A549 (cell line): Measurements from ENCODE around the gene CANT1. TPM values are rescaled to one million over a fixed set of nuclear protein-coding genes. Genes with fewer than 3 reads are reported as not detected.

Experiments used
- ATAC-seq, 2 experiments: fragments of 200-7000 bp in 1 of 2; fragments of >200 bp in 1 of 2; cut with Nextera tagmentation in 1 of 2; cut with Tn5 transposase in 1 of 2; 3 replicates each; pipeline versions ENCODE4 v1.8.0 to v1.9.1; 2018 to 2020; ENCODE audit warnings: mild to moderate bottlenecking in 1 of 2, moderate library complexity in 1 of 2
- CTCF ChIA-PET: fragments of 300-600 bp; sonication (Branson Sonifier 250); formaldehyde crosslinking; extraction: SDS; loops from one replicate; lab custom pipeline; 2021; ENCODE audit warnings: antibody characterized with exemption, inconsistent platforms; lab: Yijun Ruan, JAX
- POLR2A ChIA-PET: fragments of 350-600 bp; formaldehyde crosslinking; extraction: SDS; loops from one replicate; lab custom pipeline; 2021; ENCODE audit warnings: antibody characterized with exemption, inconsistent platforms; lab: Yijun Ruan, JAX
- DNase-seq, 2 experiments: peaks; one replicate each; pipeline versions ENCODE4 v3.0.0 to v3.0.0-alpha.2; 2011 to 2016; ENCODE audit warnings: low read depth in 1 of 2, low spot score in 1 of 2
- FAIRE-seq: peaks from 2 replicates; lab custom pipeline; 2011; peaks lifted over from hg19 to GRCh38; lab: Jason Lieb, UNC
- H3K27ac ChIP-seq, 2 experiments: fragments of >200 bp; sonication (Bioruptor Twin); formaldehyde crosslinking; 3 replicates each; pipeline ENCODE4 v1.5.1; 2016 to 2017
- H3K4me1 ChIP-seq: fragments of >200 bp; sonication (Bioruptor Twin); formaldehyde crosslinking; 3 replicates; pipeline ENCODE4 v1.6.1; 2016
- H3K4me2 ChIP-seq: fragments of >200 bp; sonication (Bioruptor Twin); formaldehyde crosslinking; 3 replicates; pipeline ENCODE4 v1.6.1; 2016
- H3K4me3 ChIP-seq: fragments of >200 bp; sonication (Bioruptor Twin); formaldehyde crosslinking; 3 replicates; pipeline ENCODE4 v1.5.1; 2016
- H3K9me3 ChIP-seq: fragments of >200 bp; sonication (Bioruptor Twin); formaldehyde crosslinking; 3 replicates; pipeline ENCODE4 v1.6.1; 2016
- CHD4 ChIP-seq: fragments of 200-600 bp; sonication (generic); IDR thresholded peaks from 2 replicates; pipeline ENCODE4 v1.6.1; 2016; ENCODE audit warnings: antibody characterized with exemption, mild to moderate bottlenecking, borderline replicate concordance
- FOXS1 ChIP-seq: fragments of 250-450 bp; sonication (Bioruptor Pico); IDR thresholded peaks from 2 replicates; pipeline ENCODE4 v1.5.0; 2020; ENCODE audit warnings: mild to moderate bottlenecking, moderate library complexity
- HEYL ChIP-seq: fragments of 250-450 bp; sonication (Bioruptor Pico); IDR thresholded peaks from 2 replicates; pipeline ENCODE4 v1.8.0; 2021; ENCODE audit warnings: mild to moderate bottlenecking, moderate library complexity
- HMGXB4 ChIP-seq: fragments of 250-450 bp; sonication (Bioruptor Pico); IDR thresholded peaks from 2 replicates; pipeline ENCODE4 v1.5.0; 2021; ENCODE audit warnings: mild to moderate bottlenecking, moderate library complexity, borderline replicate concordance
- HOXA7 ChIP-seq: fragments of 250-450 bp; sonication (Bioruptor Pico); IDR thresholded peaks from 2 replicates; pipeline ENCODE4 v1.5.0; 2020; ENCODE audit warnings: mild to moderate bottlenecking, moderate library complexity
- JUN ChIP-seq, 2 experiments: fragments of >200 bp; sonication (Bioruptor Twin); formaldehyde crosslinking; IDR thresholded peaks; 2 replicates in 1 of 2; 3 replicates in 1 of 2; pipeline ENCODE4 v1.6.1; 2016 to 2017
- JUNB ChIP-seq: fragments of >200 bp; sonication (Bioruptor Twin); formaldehyde crosslinking; IDR thresholded peaks from 2 replicates; pipeline ENCODE4 v1.6.1; 2016
- KDM1A ChIP-seq: fragments of 200-600 bp; sonication (generic); IDR thresholded peaks from 2 replicates; pipeline ENCODE4 v1.6.1; 2016; ENCODE audit warnings: low read depth, mild to moderate bottlenecking
- KDM5A ChIP-seq: fragments of 200-600 bp; sonication (generic); IDR thresholded peaks from 2 replicates; pipeline ENCODE4 v1.6.1; 2016; ENCODE audit warnings: antibody characterized with exemption, mild to moderate bottlenecking
- NR3C1 ChIP-seq: fragments of >200 bp; sonication (Bioruptor Twin); formaldehyde crosslinking; IDR thresholded peaks from 3 replicates; pipeline ENCODE4 v1.6.1; 2017
- RAD21 ChIP-seq, 2 experiments: fragments of >200 bp in 1 of 2; sonication (Bioruptor Twin) in 1 of 2; formaldehyde crosslinking in 1 of 2; IDR thresholded peaks in 1 of 2; conservative IDR thresholded peaks in 1 of 2; 2 replicates in 1 of 2; 3 replicates in 1 of 2; pipeline ENCODE4 v1.6.1; 2012 to 2018; ENCODE audit warnings: inconsistent platforms in 1 of 2
- REST ChIP-seq: fragments of 200-600 bp; sonication (generic); IDR thresholded peaks from 2 replicates; pipeline ENCODE4 v1.6.1; 2016; ENCODE audit warnings: antibody characterized with exemption, mild to moderate bottlenecking, moderate library complexity
- SMC3 ChIP-seq: fragments of >200 bp; sonication (Bioruptor Twin); formaldehyde crosslinking; IDR thresholded peaks from 3 replicates; pipeline ENCODE4 v1.6.1; 2018; ENCODE audit warnings: inconsistent platforms
- SREBF2 ChIP-seq: fragments of 450-650 bp; IDR thresholded peaks from 2 replicates; pipeline ENCODE4 v1.6.1; 2014; ENCODE audit warnings: mild to moderate bottlenecking, moderate library complexity
- TP53 ChIP-seq: fragments of 250-450 bp; sonication (Bioruptor Pico); IDR thresholded peaks from 2 replicates; pipeline ENCODE4 v1.5.0; 2021; ENCODE audit warnings: mild to moderate bottlenecking, moderate library complexity
- ZNF302 ChIP-seq: fragments of 250-450 bp; sonication (Bioruptor Pico); IDR thresholded peaks from 2 replicates; pipeline ENCODE4 v1.9.0; 2021; ENCODE audit warnings: inconsistent platforms, mild to moderate bottlenecking, moderate library complexity
- WGBS: methylation state at CpG from one replicate; pipeline ENCODE4 v1.1.6; 2017; ENCODE audit errors: missing lambda C conversion rate; 5-methylcytosine and 5-hydroxymethylcytosine counted together
- polyA plus RNA-seq, 4 experiments: library from polyadenylated mRNA; depleted of rRNA in 3 of 4; stranded (reverse); fragments of >200 nt; fragmentation: RNase III in 1 of 4; extraction: RNeasy Plus Mini Kit Qiagen cat#74134 plus additional on column Dnase treatment in 1 of 4; gene quantifications; 2 replicates in 3 of 4; 3 replicates in 1 of 4; pipeline ENCODE4 v1.2.3, GENCODE V29; 2011 to 2017
- TF ChIP-seq, protein P1 (sequence below): fragments of >200 bp; sonication (Bioruptor Twin); formaldehyde crosslinking; IDR thresholded peaks from 3 replicates; pipeline ENCODE4 v1.5.1; 2016
- TF ChIP-seq, protein P2 (sequence below): fragments of >200 bp; sonication (Bioruptor Twin); formaldehyde crosslinking; IDR thresholded peaks from 2 replicates; pipeline ENCODE4 v1.6.1; 2016
- TF ChIP-seq, protein P3 (sequence below): fragments of 450-650 bp; IDR thresholded peaks from 2 replicates; pipeline ENCODE4 v1.6.1; 2014; ENCODE audit warnings: antibody characterized with exemption

Gene CANT1
- polyA plus RNA-seq, 2 of the 4 experiments (the other 2 are of a cell fraction): 65.5 to 67.6 TPM

DNA sequence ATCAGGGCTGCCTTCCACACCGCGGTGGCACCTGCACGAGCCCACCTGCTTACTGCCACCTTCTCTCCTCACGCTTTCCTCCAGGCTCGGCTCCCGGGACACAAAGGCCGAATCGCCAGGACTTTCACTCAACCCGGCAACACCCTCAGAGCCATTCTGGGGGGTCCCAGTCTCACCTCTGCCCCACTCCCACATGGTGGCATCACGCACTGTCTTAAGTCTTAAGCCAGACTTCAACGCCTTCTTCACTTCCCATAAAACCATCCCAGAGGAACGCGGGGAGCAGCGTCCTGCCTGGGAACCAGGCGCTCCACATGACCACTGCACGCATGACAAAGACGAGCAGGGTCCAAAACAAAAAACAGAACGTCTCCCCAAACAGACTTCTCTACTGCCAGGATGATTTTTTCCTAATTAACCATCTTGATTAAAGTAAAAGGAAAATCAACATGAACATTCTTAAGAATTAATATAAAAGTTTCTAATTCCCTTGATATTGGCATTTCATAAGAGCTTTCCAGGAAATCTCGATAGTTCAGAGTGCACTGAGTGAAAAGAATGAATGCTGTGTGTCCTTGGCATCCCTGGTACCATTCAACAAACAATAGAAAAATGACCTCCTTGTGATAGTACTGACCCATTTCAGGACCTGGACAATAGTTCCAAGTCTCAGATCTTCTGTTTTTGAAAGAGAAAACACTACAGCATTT, 2.6 kb downstream of the CANT1 start:
- POLR2A ChIA-PET: no interaction called here
- Histone ChIP-seq H3K4me2 (0 out of 3 replicates have a peak overlapping the region, but pooled peaks have one; percentile 94), H3K4me1 (peaks cover 31% of the 10 kb centered on the region), H3K27ac (no peak overlapping the region), H3K4me3 (no peak overlapping the region), H3K9me3 (no peaks in the 10 kb centered on the region)
- CTCF ChIA-PET: interaction anchor here (0.9 to 5.6 kb wide), 8 partner anchors 12 to 384 kb away, joined by 3 to 35 read pairs (median 6); no protein-coding TSS in a partner anchor
- WGBS: 92% methylated on average over 19 of the region's 19 CpGs
- DNase-seq (no peak), FAIRE-seq (no peak), ATAC-seq (no peak)
- TF ChIP-seq NR3C1 (no peak), ZNF302 (CRISPR knock-in tag) (no peak)

- Histone ChIP-seq H3K27ac (no peak overlapping the region), H3K4me2 (no peak overlapping the region), H3K9me3 (no peaks in the 10 kb centered on the region), H3K4me3 (no peak overlapping the region), H3K4me1 (peaks cover 31% of the 10 kb centered on the region)
- no peak for FAIRE-seq
- no peak for DNase-seq
- 82% methylated on average over 8 of the region's 8 CpGs for WGBS
- no peak for TF ChIP-seq KDM5A
- TF ChIP-seq CHD4: no peak
- no peak for TF ChIP-seq JUN (IDR thresholded peaks at IDR 0.05)
- TF ChIP-seq HOXA7 (CRISPR knock-in tag): no peak
- no peak for TF ChIP-seq SMC3
- TF ChIP-seq SREBF2: no peak
- TF ChIP-seq, protein P1, sequence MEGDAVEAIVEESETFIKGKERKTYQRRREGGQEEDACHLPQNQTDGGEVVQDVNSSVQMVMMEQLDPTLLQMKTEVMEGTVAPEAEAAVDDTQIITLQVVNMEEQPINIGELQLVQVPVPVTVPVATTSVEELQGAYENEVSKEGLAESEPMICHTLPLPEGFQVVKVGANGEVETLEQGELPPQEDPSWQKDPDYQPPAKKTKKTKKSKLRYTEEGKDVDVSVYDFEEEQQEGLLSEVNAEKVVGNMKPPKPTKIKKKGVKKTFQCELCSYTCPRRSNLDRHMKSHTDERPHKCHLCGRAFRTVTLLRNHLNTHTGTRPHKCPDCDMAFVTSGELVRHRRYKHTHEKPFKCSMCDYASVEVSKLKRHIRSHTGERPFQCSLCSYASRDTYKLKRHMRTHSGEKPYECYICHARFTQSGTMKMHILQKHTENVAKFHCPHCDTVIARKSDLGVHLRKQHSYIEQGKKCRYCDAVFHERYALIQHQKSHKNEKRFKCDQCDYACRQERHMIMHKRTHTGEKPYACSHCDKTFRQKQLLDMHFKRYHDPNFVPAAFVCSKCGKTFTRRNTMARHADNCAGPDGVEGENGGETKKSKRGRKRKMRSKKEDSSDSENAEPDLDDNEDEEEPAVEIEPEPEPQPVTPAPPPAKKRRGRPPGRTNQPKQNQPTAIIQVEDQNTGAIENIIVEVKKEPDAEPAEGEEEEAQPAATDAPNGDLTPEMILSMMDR: no peak
- no peak for TF ChIP-seq RAD21 (conservative IDR thresholded peaks at IDR 0.05 in 1 of 2, IDR thresholded peaks at IDR 0.05 in 1 of 2)
- no peak for TF ChIP-seq HMGXB4 (CRISPR knock-in tag)
- TF ChIP-seq JUNB: no peak
- TF ChIP-seq, protein P2, sequence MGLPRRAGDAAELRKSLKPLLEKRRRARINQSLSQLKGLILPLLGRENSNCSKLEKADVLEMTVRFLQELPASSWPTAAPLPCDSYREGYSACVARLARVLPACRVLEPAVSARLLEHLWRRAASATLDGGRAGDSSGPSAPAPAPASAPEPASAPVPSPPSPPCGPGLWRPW: no peak
- no peak for TF ChIP-seq FOXS1 (CRISPR knock-in tag)
- no peak for TF ChIP-seq ZNF302 (CRISPR knock-in tag)
- no peak for TF ChIP-seq TP53 (CRISPR knock-in tag)
- TF ChIP-seq HEYL (CRISPR knock-in tag): no peak
- no peak; a peak in 1 of 6 replicates for ATAC-seq
- CTCF ChIA-PET: interaction anchor here (0.9 to 5.6 kb wide), 4 partner anchors 11 to 82 kb away, joined by 3 to 35 read pairs (median 6); no protein-coding TSS in a partner anchor
- POLR2A ChIA-PET: no interaction called here
These were observed 3.5 kb downstream of the CANT1 start for GRCh38 chr17:79006046-79006445.

DNA sequence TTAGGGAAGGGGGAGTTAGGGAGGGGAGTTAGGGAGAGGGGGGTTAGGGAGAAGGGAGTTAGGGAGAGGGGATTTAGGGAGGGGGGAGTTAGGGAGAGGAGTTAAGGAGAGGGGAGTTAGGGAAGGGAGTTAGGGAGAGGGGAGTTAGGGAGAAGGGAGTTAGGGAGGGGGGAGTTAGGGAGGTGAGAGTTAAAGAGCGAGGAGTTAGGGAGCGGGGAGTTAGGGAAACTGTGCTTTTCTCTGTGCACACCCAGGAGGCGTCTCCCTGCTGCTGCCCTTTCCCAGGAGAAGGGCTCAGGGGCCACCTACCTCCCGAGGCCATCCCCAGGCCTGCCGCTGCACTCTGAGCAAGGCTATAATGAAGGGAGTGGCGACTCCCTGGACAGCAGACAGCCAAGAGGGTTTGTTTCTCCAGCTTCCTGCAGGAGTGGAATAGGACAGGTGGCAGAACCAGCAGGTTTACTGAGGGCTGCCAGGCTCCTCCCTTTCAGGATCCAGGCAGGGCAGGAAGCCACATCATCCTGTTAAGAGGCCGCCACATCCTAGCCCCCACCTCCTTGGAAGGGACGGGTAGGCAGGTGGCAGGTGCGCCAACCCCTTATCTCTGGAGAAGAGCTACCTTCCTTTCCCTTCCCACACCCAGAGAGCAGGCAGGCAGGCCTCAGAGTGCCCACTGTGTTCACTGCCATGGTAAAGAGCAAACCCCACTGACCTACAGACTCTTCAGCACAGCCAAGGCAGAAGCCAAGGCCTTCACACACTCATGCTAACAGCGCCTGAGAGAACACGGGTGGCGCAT, 4.3 kb downstream of the CANT1 start:
- Histone ChIP-seq H3K4me3 (no peak overlapping the region), H3K4me1 (peaks cover 29% of the 10 kb centered on the region), H3K4me2 (no peak overlapping the region), H3K9me3 (no peaks in the 10 kb centered on the region), H3K27ac (0 out of 6 replicates have a peak overlapping the region, but pooled peaks of 1 of the 2 experiments have one; percentile 4)
- ATAC-seq: peak; percentile 2 to 24; a peak in 3 of 6 replicates
- CTCF ChIA-PET: interaction anchor here (1.1 to 5.6 kb wide), 3 partner anchors 10 to 34 kb away, joined by 3 to 35 read pairs (median 8); no protein-coding TSS in a partner anchor
- FAIRE-seq: no peak
- POLR2A ChIA-PET: no interaction called here
- WGBS: 76% methylated on average over 12 of the region's 12 CpGs
- no peak for DNase-seq
- no peak for TF ChIP-seq KDM1A
- TF ChIP-seq, protein P3, sequence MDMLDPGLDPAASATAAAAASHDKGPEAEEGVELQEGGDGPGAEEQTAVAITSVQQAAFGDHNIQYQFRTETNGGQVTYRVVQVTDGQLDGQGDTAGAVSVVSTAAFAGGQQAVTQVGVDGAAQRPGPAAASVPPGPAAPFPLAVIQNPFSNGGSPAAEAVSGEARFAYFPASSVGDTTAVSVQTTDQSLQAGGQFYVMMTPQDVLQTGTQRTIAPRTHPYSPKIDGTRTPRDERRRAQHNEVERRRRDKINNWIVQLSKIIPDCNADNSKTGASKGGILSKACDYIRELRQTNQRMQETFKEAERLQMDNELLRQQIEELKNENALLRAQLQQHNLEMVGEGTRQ: no peak
- TF ChIP-seq, protein P1: no peak
- TF ChIP-seq JUNB: no peak
- TF ChIP-seq REST: no peak
